Measurements from ENCODE around the gene OR1F1.
"Not testable (repeated sequence)": the region's sequence is repeated elsewhere in the genome, so short reads cannot be mapped to it uniquely, and the experiment has no call there.

The OR1F1 gene

DNA sequence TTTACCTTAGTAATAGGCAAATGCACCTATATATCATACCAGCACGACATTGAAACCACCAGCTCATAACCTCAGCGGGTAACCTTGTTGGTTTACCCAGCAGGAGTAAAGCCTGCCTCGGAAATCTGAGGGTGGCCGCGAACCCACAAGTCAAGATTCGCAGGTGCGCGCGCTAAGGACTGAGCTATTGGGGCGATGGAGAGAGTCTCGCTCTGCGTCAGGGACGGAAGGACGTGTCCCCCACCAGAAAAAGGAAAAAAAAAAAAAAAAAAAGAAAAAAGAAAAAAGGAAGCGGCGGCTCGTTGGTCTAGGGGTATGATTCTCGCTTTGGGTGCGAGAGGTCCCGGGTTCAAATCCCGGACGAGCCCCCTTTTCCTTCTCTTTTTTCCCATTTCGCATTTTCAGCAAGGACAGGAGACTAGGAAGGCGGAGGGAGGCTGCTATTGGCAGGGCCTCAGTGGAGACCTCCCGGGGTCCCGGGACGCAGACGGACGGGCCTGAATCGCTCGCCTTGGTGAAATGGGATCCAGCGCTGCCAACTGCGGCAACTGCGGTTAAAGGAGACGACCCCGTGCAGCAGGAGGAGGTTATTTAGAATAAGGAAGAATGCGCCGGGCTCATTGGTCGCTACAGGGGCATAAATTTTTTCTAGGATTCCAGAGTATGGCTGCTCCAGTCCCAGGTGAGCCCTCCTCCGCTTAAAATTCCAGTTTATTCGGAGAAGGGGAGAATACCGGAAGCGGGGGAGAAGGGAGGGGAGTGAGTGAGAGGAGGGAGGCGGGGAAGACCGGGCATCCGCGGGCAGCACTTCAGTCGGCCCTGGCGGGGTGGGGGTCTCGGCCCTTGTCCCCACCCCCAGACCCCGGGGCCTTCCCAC is at the start of gene OR1F1:
OR1F1 (plus strand) TSS at position 407 of the 877 bp plus-strand sequence.
- peak; percentile 75 for DNase-seq

DNA sequence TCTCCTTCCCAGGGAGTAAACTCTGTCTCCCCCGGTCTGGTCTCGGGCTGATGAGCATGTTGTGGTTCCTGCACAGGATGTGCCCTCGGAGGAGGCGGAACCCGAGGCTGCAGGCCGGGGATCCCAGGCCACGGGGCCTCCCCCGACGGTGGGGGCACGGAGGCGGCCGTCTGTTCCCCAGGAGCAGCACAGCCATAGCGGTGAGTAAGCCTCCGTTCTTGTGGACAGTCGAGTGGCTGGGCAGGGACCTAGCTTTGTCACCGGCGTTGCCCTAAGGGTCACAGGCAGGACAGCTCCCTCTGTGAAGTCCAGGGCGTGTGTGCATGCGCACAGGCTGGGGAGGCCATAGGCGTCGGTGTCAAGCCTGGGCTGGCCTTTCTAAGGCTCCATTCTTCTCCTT is 49.7 kb upstream of the OR1F1 start:
- DNase-seq: no peak

DNA sequence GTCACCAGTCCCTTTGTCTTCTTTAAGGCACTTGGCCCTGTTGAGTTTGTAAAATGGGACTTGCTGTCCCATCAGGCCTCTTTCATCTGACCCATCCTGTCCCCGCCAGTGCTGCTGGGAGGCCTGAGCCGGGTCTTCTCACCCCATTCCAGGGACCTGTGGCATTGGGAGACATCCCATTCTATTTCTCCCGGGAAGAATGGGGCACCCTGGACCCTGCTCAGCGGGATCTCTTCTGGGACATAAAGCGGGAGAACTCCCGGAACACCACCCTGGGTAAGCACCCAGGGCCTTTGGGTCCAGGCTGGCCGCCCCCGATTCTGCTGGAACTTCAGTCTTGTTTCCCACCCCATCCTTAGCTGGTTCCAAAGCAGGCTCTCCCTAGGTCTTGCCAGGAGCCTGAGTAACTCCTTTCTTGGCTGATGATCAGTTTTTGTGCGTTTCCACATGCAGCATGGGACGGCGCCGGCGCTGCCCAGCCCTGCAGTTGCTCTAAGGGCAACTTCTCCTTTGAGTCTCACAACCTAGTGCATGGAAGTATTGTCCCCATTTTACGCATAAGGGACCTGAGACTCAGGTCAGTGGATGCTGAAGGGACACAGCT is 49.1 kb upstream of the OR1F1 start:
- no peak for DNase-seq

DNA sequence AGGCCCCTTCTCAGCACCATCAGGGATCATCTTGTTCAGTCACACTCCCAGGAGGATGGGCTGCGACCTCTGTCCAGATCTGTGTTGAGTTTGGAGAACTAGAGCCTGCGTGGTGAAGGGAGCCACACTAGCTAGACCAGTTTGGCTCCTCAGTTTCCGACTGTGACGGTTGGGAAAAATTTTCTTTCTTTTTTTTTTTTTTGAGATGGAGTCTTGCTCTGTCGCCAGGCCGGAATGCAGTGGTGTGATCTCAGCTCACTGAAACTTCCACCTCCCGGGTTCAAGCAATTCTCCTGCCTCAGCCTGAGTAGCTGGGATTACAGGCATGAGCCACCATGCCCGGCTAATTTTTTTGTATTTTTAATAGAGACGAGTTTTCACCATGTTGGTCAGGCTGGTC is 48.4 kb upstream of the OR1F1 start:
- not testable (repeated sequence) for DNase-seq

DNA sequence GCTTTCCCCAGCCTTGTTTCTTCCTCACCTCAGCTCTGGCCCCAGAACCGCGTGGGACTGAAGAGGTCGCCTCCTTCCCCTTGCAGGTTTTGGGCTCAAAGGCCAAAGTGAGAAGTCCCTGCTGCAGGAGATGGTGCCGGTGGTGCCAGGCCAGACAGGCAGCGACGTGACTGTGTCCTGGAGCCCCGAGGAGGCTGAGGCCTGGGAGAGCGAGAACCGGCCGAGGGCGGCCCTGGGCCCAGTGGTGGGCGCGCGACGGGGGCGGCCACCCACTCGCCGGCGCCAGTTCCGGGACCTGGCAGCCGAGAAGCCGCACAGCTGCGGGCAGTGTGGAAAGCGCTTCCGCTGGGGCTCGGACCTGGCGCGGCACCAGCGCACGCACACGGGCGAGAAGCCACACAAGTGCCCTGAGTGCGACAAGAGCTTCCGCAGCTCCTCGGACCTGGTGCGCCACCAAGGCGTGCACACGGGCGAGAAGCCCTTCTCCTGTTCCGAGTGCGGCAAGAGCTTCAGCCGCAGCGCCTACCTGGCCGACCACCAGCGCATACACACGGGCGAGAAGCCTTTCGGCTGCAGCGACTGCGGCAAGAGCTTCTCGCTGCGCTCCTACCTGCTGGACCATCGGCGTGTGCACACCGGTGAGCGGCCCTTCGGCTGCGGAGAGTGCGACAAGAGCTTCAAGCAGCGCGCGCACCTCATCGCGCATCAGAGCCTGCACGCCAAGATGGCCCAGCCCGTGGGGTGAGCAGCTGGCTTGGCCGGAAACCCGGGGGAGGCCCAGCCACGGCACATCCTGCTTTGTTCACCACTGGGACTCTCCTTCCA is 47.2 kb upstream of the OR1F1 start:
- no peak for DNase-seq

DNA sequence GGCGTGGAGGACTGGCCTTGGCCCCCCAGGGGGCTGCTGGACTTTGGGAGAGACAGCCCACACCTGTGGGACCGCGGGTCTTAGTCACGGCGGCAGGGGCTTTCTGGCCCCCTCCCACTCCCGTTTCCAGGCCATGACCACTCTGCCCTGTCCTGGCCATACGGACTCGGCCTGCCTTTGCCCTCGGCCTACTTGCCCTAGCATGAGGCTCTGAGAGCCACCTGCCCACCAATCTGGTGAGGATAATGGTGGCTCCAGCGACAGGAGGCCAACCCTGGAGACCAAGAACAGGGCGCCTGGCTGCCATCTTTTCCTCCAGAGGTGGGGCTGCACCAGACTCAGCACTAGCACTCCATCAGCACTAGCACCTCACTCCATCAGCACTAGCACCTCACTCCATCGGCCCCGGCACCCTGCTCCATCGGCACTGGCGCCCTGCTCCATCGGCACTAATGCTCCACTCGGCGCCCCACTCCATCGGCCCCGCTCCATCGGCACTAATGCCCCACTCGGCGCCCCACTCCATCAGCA is 46.2 kb upstream of the OR1F1 start:
- DNase-seq: no peak

DNA sequence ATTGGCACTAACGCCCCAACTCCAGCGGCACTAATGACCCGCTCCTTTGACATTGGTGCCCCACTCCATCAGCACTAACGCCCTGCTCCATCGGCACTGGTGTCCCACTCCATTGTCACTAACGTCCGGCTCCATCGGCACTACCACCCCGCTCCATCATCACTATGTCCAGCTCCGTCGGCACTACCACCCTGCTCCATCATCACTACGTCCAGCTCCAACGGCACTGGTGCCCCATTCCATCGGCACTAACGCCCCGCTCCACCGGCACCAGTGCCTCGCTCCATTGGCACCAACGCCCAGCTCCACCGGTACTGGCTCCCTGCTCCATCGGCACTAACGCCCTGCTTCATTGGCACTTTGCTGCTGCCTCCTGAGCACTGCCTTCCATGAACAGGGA is 45.7 kb upstream of the OR1F1 start:
- no peak for DNase-seq

DNA sequence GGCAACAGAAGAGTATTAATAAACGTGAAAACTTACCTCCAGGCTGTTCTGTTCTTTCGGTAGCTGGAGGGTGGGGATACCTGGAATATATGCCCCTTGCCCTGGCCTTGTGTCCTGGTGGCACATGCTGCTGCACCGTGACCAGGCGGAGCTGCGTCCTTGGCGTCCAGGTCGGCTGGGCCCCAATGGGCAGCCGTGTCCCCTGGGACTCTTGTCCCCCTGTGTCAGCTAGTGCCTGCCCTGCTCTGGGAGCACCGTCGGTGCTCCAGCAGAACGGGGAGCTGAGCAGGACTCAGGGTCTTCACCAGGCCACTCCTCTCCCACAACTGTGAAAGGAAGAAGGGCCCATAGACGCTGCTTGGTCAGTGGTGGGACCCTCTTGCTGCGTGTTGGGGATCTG is 45.2 kb upstream of the OR1F1 start:
- DNase-seq: no peak

DNA sequence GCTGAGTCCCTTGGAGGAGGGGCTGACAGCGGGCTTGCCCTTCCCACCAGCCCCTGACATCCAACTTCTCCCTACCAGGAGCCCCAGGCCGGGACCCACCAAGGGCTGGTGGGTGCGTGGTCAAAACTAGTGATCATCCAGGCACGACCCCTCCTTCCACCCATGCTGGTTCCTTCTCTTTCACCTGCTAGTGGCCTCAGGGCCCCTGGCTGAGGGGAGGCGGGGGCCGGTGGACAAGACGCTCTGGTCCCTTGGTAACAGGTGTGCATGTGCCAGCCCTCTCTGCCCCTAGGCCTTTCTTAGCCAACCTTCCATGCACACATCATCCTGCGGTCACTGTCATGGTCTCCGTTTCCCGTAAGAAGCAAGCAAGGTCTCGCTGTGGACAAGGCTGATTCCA is 44.8 kb upstream of the OR1F1 start:
- DNase-seq: no peak

DNA sequence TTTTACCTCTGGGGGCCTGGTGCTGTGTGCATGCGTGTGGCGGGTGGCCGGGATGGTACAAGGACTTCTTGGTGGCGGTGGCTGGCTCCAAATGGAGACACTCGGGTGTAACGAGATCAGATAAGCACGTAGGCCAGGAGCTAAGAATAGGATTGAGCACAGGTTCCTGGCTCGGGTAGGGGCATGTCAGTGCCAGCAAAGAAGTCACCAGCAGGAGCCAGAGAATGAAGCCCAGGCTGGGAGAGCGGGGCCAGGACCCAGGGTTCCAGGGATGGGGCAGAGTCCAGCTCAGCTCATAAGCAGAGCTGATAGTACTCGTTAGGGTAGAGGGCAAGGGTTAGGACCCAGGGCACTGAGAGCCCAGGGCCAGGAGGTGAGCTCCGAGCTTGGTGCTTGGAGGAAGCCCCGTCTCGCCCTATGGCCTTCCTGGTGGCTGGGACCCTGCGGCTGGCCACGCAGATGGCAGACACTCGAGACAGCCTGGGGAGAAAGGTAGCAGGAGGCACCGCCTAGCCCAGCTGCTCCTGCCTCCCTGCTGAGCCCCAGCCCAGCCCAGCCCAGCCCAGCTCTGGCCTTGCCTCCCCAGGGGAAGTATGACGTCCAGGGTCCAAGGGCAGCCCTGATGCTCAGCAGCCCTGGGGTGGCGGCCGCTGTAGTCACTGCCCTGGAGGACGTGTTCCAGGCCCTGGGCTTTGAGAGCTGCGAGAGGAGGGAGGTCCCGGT is 44.2 kb upstream of the OR1F1 start:
- no peak for DNase-seq

DNA sequence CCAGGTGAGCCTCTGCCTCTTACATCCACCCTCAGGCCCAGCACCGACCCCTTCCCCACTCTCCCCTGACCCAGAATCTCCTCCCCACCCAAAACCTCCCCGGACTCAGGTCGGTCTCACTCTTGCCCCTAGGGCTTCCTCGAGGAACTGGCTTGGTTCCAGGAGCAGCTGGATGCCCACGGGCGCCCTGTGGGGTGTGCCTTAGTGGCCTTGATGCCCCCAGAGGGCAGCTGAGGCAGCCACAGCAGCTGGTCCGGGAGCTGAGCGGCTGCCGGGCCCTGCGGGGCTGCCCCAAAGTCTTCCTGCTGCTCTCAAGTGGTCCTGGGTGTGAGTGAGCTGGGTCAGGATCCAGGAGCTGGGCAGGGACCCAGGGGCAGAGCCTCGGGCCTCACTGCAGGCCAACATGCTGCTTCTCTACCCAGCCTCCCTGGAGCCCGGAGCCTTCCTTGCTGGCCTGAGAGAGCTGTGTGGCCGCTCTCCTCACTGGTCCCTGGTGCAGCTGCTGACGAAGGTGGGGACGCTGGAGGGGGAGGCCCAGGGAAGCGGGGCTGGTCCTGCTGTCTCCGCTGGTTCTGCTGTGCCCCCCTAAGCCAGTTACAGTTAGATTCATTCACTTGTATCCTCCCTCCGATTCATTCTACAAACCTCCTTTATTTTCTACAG is 43.6 kb upstream of the OR1F1 start:
- DNase-seq: no peak

DNA sequence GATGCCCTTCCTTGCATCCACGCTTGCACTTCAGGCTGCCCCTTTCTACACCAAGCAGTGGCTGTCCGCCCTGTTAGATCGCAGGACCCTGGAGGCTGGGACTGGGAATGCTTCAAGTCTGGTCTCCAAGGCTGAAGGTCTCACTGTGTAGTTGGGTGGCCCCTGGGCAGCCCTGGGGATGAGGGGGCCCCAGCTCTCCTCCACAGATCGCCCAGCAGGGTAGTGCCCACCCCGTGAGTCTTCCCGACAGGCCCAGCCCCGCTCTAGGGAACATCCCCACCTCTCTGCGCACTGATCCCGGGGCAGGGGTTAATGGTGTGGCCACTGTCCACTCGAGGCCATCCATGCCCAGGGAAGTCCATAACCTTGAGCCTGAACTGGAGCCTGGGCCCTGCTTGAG is 42.9 kb upstream of the OR1F1 start:
- DNase-seq: no peak

DNA sequence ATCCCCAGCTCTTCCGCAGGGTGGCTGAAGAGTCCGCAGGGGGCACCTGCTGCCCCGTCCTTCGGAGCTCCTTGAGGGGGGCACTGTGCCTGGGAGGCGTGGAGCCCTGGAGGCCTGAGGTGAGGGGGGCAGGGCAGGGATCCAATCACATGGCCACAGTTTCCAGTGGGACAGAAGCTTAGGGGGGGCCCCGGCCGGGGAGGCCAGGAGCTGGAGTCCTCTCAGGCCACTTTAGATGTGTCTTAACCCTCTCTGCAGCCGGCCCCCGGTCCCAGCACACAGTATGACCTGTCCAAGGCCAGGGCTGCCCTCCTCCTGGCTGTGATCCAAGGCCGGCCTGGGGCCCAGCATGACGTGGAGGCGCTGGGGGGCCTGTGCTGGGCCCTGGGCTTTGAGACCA is 42.3 kb upstream of the OR1F1 start:
- DNase-seq: no peak

DNA sequence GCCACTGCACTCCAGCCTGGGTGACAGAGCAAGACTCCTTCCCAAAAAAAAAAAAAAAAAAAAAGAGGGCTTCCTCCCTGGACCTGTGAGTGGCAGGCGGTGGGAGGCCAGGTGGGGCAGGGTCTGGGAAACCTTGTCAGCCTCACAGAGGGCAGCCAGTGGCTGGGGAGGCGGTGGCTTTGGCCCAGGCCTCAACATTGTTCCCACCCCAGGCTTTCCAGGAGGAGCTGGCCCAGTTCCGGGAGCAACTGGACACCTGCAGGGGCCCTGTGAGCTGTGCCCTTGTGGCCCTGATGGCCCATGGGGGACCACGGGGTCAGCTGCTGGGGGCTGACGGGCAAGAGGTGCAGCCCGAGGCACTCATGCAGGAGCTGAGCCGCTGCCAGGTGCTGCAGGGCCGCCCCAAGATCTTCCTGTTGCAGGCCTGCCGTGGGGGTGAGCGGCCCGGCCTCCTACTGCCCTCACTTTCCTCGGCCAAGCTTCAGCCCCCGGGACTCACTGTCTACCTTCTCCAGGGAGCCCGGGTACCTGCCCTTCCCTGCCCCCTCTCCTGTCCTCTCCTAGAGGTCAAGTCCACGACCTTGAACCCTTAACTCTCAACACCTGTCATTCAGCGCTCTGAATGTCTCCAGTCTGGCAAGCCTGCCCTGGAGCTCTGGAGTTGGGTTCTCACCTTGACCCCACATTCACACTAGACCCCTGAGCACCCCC is 40.8 kb upstream of the OR1F1 start:
- no peak for DNase-seq

DNA sequence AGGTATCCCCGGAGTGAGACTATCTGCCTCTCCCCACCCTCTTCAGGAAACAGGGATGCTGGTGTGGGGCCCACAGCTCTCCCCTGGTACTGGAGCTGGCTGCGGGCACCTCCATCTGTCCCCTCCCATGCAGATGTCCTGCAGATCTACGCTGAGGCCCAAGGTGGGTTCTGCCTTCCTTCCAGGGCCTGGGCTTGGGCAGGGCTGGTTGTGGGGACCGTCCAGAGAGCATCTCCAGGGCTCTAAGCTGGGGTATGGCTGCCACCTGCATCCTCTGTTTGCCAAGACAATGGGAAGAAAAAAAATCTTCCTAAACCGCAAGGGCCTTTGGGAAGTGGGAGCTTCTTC is 40.3 kb upstream of the OR1F1 start:
- no peak for DNase-seq

DNA sequence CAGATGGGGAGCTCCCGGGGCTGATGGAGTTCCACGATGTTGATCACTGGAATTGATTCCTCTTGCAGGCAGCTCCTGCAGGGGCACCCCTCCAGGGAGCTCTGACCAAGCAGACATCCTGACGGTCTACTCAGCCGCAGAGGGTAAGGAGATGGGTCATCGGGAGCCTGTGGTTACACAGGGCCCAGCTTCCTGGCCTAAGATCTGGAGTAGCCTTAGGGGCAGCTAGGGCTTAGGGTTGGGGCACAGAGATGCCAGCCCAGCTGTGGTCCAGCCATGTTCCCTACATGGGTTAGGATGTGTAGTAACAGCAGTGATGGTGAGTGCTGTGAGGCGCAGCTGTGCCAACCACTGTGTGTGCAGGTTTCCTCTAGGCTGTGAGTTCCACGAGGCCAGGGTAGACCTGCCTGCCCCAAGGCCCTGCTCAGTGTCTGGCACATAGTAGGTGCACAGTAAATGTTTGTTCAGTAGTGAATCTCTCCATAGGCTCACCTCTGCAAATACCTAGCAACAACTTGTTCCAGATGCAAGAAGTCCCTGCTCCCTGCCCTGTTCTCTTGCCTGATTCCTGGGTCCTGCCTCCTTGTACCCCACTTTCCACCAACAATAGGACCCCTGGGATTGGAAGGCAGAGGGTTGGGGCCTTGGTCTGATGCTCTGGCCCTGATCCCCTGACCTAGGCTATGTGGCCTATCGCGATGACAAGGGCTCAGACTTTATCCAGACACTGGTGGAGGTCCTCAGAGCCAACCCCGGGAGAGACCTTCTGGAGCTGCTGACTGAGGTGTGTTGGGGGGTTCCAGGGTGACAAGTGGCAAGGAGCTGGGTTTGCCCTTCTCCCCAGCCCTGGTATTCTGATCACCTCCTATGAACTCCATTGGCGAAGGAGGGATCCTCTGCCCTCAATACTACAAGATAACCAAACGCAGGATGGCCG is 39.5 kb upstream of the OR1F1 start:
- no peak for DNase-seq

DNA sequence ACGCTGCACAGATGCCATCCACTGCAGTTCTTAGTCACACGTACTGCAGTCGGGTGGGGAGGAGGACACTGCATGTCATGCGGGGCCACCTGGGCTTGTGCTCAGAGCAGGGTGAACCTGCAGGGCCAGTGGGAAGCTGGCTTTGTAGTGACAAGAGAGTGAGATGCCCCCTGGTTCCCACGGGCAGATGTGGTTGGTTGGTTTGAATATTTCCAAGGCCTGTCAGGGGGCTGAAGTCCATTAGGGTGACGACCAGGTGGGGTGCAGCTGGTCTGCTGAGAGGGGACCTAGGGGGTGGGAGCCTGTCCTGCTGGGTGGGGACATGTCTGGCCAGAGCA is 38.8 kb upstream of the OR1F1 start:
- DNase-seq: no peak

DNA sequence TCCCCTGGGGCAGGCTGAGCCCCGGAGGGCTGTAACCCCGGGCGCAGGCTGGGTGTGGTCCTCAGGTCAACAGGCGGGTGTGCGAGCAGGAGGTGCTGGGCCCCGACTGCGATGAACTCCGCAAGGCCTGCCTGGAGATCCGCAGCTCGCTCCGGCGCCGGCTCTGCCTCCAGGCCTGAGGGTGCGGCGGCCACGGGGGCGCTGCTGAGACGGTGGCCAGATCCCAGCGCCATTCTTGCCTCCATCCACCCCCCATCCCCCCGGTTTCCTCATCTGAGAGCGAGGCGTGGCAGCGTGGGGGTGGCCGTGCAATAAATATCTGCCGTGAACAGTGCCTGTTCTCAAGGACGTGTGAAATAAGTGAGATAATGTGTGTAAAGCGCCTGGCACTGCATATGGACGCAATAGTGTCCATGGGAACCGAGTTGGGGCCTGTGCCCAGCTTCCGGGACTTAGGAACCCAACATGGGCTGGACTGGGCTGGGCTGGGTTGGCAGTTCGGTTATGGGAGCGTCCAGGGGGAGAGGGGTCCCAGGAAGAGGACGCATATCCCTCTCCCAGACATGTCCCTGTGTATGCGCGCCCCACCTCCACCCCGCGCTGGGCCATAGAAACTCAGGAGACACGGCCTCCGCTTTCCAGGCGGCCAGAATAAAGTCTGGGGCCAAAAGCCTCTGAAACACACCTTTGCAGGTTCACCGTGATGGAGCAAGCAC is 38.2 kb upstream of the OR1F1 start:
- DNase-seq: peak; percentile 85

DNA sequence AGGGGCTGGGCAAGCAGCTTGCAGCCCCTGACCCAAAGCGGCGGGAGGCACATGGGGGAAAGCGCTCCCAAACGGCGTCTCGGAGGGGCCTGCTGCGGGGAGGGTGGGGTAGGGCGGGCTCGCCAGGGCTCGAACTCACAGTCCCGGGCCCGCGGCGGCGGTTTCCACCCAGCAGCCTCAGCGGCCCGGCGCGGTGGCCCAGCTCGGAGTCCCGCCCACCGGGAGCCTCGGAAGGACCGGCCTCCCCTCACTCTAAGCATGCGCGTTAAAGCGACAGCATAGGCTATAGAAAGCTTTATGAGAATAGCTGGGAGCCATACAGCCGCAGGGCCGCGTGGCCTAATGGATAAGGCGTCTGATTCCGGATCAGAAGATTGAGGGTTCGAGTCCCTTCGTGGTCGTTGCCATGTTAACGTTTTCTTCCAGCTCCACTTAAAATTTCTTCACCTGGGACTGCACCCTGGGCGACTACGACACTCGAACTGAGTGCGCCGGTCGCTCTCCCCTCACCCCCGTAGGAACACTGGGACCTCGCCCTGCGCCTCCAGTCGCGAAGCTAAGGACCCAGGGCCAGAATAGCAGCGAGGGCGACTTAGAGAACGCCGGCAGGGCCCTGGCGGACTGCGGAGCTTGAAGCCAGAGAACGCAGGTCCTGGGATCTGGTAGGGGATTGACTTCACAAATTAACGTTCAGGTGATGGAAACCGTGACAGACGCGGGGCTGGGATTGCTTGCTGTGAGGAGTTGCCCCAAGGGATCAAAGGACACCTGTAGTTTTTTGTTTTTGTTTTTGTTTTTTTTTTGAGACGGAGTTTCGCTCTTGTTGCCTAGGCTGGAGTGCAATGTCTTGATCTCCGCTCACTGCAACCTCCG is 37.4 kb upstream of the OR1F1 start:
- DNase-seq: peak; percentile 98
